HG03045 (cell line): ENCODE results near the gene SPRN.
"Not testable (repeated sequence)": the region's sequence is repeated elsewhere in the genome, so short reads cannot be mapped to it uniquely, and the experiment has no call there.

Experiments used
- ATAC-seq: cut with Tn5 transposase; IDR thresholded peaks from one replicate; pipeline ENCODE4 v1.9.1; 2021; ENCODE audit warnings: mild to moderate bottlenecking, moderate library complexity; ENCODE audit not compliant: unreplicated experiment

SPRN gene

DNA sequence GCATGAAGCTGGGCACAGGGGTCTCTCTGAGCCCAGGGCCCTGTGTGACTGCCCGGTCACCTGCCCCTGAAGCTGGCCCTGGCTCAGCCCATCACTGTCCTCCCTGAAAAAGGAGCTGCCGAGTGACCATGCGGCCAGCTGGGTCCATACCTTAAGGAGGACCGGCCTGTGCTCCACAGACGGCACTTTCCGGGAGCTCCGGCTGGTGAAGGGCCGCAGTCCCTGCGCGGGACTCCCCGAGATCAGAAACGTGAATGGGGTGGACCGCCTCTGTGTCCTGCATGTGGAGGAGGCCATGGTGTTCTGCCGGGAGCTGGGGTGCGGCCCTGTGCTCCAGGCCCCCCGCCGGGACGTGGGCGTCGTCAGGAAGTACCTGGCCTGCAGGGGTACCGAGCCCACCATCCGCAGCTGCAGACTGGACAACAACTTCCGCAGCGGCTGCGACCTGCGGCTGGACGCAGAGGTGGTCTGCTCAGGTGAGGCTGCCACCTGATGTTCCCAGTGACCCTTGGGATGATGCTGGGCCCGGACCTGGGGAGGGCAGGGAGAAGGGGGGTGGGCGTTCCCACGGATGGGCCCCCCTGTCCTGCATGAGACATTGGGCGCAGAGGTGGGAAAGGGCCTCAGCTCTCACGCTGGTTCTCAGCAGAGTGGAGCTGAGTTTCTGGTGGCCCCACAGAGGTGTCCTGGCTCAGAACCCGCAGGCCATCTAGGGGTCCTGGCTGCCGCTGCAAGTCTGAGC lies 32.8 kb upstream of the SPRN start:
- ATAC-seq = no peak

DNA sequence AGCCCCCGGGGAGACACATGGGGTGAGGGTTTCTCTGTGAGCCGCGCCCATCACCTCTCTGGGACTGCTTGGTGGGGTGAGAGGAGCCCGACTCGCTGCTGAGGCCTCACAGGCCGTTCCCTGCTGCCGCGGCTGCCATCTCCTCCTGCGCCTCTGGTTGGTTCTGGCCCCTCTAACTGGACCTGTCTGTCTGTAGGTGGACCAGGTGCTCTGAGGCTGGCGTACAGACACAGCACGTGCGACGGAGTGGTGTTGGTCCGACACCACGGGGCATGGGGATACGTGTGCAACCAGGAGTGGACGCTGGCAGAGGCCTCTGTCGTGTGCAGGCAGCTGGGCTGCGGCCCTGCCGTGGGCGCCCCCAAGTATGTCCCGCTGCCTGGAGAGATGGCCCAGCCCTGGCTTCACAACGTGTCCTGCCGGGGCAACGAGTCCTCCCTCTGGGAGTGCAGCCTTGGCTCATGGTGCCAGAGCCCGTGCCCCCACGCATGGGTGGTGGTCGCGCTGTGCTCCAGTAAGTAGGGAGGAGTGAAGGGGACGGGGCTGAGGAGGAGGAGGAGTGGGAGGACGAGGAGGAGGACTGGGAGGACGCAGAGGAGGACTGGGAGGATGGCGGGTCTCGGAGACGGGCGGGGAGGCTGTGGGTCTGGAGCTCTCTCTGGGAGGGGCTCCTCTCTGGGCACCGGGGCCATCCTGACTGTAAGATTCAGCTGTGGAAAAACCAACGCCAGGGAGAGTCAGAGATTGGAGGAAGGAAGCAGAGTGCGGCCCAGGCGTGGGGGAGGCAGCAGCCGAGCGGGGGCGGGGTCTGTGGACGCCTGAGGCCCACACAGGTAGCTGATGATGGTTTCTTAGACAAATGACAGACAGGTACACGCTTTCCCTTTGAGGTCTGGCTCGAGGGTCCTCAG lies 31.9 kb upstream of the SPRN start:
- ATAC-seq = no peak

DNA sequence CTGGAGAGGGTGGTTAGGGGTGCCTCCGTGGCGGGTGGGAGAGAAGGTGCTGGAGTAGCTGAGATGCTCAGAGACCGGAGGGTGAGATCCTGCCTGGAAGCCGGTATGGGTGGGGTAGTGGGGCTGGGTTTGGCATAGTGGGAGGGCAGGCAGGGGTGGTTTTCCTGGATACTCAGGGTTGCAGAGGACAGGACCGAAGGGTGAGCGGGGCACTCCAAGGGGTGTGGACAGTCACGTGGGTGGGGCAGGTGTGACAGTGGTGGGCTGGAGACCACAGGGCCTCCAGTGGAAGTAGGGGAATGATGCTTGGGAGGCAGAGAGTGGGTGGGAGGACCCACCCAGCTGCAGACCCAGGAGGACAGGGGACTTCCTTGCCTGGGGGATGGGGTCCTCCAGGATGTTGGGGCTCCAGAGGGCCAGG lies 31.2 kb upstream of the SPRN start:
- no peak for ATAC-seq

DNA sequence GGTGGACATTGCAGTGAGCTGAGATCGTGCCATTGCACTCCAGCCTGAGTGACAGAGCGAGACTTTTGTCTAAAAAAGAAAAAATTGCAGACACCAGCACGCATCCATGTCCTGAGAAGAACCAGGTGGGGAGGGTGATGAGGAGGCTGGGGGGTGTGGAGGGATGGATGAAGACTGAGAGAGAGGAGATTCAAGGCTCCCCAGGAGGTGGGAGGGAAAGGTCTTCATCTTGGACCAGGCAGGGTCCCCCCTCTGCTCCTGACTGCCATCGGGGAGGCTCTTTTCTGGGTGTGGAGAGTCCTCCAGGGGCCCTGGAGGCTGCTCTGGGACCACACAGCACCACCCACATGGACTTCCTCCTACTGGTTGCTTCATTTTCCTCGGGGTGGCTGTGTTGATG lies 30.8 kb upstream of the SPRN start:
- ATAC-seq = no peak

DNA sequence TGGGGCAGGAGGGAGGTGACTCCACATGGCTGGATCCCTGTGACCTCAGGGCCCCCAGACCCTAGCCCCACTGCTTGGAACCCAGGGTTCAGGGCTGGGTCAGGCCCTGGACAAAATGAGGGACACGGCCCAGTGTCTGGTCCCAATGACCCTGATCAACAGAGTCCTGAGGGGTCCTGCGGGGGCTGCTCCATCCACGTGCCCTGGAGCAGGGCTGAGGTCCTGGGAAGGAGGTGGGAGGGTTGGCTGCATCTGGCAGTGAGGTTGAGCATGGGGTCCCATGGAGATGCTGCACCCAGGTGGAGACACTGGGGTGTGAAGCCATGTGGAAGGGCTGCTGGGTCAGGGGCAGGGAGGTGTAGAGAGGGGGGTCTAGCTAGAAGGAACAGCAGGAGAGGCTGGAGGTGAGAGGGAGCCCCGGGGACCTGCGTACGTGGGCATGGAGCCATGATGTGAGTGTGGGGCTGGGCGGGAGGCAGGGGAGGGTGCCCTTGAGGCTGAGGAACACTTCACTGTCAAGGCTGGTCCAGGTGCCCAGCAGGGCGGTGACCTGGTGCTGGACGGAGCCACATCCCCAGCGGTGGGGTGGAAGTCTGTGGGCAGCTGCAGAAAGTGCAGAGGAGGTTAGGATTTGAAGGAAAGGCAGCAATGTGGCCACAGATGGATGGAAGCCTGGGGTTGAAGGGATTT lies 29.9 kb upstream of the SPRN start:
- no peak for ATAC-seq

DNA sequence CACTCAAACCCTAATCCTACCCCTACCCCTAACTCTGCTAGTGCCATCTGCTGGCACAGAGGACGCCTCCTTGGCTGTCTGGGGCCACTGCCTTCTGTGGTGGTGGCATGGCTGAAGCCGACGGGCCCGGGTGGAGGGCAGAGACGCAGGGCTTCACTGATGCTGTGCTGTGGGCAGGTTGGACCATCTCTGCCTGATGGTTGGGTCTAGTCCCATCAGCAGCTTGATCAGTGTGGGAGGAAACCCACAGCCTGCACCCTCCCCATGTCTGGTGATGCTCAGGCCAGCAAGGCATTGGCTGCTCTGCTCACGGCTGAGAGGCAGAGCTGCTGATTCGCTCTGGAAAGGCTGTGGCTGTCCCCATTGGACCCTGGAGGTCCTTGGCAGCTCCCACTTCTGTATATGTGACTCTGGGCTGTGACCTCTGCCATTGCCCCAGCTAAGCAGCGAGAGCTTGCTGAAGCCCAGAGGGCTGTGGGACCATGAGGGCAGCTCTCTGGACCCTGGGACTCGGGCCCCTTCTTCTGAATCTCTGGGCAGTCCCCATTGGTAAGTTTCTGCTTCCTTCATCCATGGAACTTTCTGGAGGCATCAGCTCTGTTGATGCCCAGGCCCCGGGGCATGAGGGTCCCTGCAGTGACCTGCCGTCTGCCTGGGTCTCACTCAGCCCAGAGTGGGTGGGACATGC lies 29.2 kb upstream of the SPRN start, which contains the start of gene SCART1:
SCART1 (plus strand) TSS at position 430 of the 688 bp plus-strand sequence; CDS start at position 483, 53 bp downstream.
- ATAC-seq = no peak

DNA sequence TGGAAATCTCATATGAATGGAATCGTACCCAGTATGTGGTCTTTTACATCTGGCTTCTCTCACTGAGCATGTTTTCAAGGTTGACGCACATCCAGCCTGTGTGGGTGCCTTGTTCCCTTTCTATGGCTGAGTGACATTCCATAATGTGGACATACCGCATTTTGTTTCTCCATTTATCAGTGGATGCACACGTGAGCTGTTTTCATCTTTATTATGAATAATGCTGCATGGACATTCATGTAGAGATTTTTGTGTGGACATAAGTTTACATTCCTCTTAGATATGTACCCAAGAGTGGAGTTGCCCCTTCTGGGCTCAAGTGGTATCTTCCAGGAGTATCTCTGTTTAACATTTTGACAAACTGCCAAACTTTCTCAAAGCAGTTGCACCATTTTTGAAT lies 28.0 kb upstream of the SPRN start:
- no peak for ATAC-seq

DNA sequence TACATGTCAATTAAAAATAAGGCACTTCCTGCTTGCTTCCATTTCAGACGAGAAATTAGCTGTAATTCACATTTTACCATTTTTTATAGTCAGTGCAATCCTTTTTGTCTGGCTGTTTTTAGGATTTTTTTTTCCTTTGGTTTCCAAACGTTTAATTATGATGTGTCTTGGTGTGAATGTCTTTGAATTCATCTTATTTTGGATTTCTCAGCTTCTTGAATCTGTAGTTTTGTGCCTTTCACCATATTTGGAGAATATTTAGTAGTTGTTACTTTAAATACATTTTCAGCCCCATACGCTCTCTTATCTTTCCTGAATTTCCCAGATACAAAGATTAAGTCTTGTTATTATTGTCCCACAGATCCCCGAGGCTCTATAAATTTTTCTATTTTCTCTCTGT lies 26.9 kb upstream of the SPRN start:
- ATAC-seq = no peak

DNA sequence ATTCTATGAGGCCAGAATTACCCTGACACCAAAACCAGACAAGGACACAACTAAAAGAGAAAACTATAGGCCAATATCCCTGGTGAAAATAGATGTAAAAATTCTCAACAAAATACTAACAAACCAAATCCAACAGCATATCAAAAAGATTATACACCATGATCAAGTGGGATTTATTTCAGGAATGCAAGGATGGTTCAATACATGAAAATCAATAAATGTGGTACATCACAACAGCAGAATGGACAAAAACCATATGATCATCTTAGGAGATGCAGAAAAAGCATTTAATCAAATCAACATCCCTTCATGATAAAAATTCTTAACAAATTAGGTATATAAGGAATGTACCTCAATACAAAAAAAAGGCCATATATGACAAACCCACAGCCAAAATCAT lies 23.7 kb upstream of the SPRN start:
- no peak for ATAC-seq

DNA sequence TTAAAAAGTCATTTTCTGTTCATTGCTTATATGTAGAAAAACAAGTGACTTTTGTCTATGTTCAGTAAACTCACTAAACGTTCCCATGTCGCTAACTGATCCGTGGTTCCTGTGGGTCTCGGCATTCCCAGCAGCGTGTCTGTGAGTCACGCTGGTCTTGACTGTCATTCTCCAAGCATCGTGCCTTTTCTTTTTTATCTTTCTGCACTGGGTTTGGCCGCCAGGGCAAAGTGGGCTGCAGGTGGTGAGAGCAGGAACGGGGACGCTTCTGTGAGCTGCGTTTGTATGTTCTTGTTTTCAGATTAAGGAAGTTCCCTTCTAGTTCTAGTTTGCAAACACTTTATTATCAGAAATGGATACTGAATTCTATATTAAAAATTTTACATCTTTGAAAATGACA lies 22.6 kb upstream of the SPRN start:
- no peak for ATAC-seq

DNA sequence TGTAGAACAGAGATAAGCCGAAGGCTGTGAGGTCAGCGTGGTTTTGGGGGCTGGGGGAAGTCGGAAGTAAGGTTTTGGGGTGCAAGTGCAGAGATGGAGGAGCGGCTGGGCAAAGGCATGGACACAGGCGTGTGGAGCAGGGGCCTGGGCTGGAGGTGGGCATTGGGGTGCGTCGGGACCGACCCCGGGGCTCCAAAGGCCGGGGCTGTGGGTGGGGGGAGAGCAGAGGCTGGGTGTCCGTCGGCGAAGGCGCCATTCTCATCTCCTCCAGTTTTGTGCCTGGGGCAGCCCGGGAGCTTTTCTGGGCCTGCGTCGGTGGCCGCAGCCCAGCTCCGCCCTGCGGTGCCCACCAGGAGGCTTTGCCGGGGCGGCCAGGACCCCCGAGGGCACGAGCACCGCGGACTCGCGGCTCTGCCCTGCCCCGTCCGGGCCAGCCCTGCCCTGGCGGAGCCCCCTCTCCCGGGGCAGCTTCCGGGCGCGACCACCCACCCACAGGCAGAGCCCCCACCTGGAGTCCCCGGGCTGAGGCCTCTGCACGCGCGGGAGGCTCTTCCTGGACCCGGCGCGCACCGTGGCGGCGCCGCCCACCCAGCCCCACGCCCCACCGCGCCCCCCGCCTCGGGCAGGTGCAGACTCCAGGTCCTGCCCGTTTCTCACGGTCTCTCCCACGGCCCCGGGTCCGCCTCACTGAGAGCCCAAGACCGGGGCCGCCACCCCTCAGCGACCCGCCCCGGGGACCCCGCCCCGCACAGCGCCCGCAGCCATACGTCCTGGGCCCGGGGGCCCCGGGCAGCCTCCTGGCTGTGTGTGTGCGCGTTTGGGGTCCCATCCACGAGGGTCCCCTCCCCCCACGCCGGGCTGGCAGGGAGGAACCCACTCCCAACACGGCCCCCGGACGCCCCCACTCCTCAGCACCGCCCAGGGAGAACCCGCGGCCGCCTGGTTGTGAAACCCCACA lies 21.6 kb upstream of the SPRN start:
- no peak for ATAC-seq

DNA sequence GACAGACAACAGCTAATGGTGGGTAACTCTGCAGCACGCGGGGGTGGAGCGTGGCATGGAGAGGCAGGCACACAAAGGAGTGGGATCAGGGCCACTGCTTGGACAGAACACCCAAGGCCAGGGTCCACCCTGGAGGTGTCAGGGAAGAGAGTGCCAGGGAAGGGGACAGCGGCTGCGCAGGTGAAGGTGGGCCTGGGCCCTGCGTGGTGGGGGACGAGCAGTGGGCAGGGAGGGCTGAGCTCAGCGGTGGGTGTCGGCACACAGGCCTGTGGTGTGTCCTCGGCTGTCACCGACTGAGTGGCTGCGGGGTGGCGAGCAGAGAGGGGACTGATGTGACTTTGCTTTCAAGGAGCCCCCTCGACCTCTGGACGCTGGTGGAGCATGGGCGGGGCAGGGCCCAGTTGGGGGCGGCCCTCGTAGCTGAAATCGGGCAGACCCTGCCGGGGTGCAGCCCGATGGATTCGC lies 20.9 kb upstream of the SPRN start:
- no peak for ATAC-seq

DNA sequence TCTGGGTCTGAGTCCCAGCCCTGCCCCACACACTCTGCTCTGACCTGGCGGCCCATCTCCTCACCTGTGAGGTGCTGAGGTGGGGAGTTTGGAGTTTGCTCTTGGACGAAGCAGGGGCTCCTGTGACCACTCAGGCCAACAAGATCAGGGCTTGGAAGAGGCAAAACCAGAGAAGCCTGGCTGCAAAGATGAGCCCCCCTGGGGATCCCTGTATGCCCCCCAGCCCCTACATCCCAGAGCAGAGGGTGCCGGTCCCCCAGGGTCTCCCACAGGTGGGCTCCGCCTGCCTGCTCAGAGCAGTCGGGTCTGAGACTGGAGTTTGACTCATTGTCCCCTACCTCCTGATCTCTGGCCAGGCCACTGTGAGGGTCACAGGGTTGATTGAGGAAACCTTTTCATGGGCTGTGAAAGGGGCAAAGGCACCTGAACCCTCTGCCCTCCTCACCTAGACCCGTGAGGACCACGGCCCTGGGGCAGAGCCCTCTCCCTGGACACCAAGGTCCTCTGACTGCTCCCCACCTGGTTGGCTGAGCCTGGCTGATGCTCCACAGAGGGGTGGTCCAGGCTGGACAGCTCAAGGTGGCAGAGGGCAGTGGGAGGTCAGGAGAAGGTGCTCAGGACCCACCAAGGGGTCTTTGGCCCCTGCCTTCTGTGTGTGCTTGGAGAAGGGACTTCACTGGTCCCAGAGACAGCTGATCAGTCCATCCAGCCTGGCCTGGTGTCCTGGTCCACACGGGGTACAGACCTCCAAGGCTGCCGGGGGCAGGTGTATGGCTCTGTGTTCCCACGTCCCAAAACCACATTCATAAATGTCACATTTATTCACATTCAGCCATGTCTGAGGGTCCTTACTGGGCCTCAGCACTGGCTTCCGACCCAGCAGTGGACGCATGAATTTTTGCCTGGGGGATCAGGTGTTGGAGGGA lies 20.2 kb upstream of the SPRN start:
- no peak for ATAC-seq

DNA sequence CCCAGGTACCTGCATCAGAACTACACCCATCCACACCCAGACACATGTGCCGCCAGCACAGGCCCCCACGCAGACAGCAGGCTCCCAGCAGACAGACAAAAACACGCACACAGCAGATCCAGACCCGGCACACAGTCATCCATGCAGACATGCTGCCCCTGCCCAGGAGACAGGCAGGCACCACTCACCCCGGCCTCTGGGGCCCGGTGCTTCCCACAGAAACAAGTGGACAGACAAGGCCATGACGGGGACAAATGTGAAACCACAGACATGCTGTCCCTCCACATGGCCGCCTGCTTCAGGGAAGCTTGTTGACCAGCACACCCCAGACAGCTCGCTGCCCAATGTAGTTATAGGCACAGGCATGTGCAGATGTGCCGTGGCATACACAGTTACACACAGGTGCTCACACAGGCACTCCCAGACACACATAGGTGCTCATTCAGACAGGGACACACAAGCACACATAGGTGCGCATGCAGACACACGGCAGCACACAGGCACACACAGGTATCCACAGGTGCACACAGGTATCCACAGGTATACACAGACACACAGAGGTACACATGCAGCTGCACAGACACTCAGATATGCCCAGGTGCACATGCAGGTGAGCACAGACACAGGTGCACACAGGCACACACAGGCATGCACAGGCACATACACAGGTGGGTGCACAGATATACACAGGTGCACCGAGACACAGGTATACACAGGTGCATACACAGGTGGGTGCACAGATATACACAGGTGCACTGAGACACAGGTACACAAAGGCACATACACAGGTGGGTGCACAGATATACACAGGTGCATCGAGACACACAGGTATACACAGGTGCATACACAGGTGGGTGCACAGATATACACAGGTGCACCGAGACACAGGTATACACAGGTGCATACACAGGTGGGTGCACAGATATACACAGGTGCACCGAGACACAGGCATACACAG lies 18.8 kb upstream of the SPRN start:
- no peak for ATAC-seq

DNA sequence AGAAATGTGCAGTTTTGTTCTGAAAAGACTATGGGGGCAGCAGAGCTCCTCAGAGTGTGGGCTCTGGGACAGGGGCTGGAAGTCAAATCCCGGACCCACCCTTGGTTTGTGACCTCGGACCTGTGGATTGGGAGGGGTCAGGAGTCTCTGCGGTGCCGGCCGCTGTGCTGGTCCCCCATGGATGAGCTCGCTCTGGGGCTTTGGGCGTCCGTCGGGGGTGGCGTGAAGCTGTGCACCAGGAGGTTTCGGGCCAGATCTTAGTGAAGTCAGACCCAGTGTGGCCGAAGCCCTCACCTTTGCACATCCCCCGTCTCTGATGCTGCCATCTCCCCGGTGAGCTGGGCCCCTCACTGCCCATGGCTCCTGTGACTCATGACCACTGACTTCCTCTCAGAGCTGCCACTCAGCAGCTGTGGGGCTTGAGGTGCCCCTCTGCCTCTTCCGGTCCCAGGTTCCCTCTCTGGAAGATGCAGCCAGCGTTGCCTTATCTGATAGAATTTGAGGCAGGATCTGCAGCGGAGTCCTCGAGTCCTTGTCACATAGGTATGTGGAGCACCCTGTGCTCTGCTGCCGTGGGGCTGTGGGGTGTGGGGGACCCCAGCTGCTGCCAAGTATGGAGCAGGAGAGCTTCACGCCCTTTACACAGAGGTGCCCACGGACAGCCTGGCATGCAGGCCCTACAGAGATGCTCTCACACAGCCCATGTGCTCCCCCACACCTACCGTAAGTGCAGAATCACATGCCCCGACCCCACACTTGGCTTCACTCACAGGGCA lies 18.0 kb upstream of the SPRN start:
- no peak for ATAC-seq

DNA sequence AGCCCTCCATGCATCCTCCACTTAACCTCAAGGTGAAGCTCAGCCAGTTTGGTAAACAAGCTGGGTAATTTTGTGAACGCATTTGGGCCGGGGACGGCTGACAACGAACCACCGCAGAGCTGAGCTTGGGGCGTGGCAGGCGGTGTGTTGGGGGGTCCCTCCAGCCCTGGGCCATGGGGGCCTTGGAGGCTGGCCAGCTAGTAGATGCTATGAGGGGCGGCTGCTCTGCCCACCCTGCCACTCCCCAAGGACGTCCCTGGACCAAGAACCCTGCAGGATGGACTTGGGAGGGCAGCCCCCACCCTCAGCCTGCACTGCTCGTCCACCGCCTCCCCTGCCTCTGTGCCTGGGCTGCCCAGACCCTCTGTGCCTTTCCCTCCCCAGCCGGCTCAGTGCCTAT lies 17.4 kb upstream of the SPRN start:
- no peak for ATAC-seq

DNA sequence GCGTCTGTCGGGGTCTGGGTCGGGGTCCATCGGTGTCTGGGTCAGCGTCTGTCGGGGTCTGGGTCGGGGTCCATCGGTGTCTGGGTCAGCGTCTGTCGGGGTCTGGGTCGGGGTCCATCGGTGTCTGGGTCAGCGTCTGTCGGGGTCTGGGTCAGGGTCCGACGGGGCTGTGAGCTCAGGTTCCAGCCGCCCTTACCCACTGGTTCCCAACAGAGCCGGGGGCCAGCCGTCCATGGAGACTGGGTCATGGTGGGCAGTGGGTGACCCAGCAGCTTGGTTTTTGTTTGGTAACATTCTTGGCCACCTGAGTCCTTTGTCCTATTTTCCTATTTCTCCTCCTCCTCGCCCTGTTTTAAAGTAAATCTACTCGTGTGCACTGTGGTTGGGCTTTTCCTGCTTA lies 16.9 kb upstream of the SPRN start:
- ATAC-seq = not testable (repeated sequence)
